Measurements from ENCODE around the gene HSPA1A. TPM values are rescaled to one million over a fixed set of nuclear protein-coding genes. Genes with fewer than 3 reads are reported as not detected.

Gene HSPA1A
- total RNA-seq (ENCODE audit: insufficient read depth, low replicate concordance) = 84.7 TPM

GRCh38 chr6:31815025-31815838 is at the start of gene HSPA1A, which contains the start of gene HSPA1L:
Gene HSPA1A (plus strand): TSS chr6:31815543. CDS start chr6:31815757, 214 bp downstream.
Gene HSPA1L (minus strand): TSS chr6:31815283. CDS start chr6:31811972, 3,311 bp downstream.
- DNase-seq (ENCODE audit: low spot score) = peak; percentile 99

- no peak for DNase-seq (ENCODE audit: low spot score)
These were observed 49.8 kb upstream of the HSPA1A start for GRCh38 chr6:31765559-31765909.

- peak; percentile 44 for DNase-seq (ENCODE audit: low spot score)
These were observed 49.2 kb upstream of the HSPA1A start for GRCh38 chr6:31765910-31766794.

- no peak for DNase-seq (ENCODE audit: low spot score)
These were observed 48.2 kb upstream of the HSPA1A start for GRCh38 chr6:31767096-31767645.

GRCh38 chr6:31768363-31769257 is 46.7 kb upstream of the HSPA1A start:
- no peak for DNase-seq (ENCODE audit: low spot score)

- DNase-seq (ENCODE audit: low spot score) = no peak
These were observed 45.5 kb upstream of the HSPA1A start for GRCh38 chr6:31769684-31770371.

- DNase-seq (ENCODE audit: low spot score) = no peak
These were observed 44.5 kb upstream of the HSPA1A start for GRCh38 chr6:31770860-31771259.

GRCh38 chr6:31771992-31772358 is 43.4 kb upstream of the HSPA1A start:
- no peak for DNase-seq (ENCODE audit: low spot score)

- DNase-seq (ENCODE audit: low spot score) = no peak
These were observed 40.2 kb upstream of the HSPA1A start for GRCh38 chr6:31775184-31775583.

- no peak for DNase-seq (ENCODE audit: low spot score)
These were observed 39.5 kb upstream of the HSPA1A start for GRCh38 chr6:31775633-31776484.

- DNase-seq (ENCODE audit: low spot score) = no peak
These were observed 38.8 kb upstream of the HSPA1A start for GRCh38 chr6:31776485-31776988.

- DNase-seq (ENCODE audit: low spot score) = peak; percentile 60
These were observed 38.2 kb upstream of the HSPA1A start, which contains the start of gene VWA7 for GRCh38 chr6:31776989-31777666. Gene VWA7 (minus strand): TSS chr6:31777328. CDS start chr6:31776779, 549 bp downstream.

- no peak for DNase-seq (ENCODE audit: low spot score)
These were observed 37.7 kb upstream of the HSPA1A start for GRCh38 chr6:31777667-31778050.

GRCh38 chr6:31778193-31778592 is 37.1 kb upstream of the HSPA1A start:
- DNase-seq (ENCODE audit: low spot score) = no peak

GRCh38 chr6:31778999-31779885 is 36.1 kb upstream of the HSPA1A start:
- no peak for DNase-seq (ENCODE audit: low spot score)

GRCh38 chr6:31779908-31780307 is 35.4 kb upstream of the HSPA1A start:
- DNase-seq (ENCODE audit: low spot score) = no peak

- DNase-seq (ENCODE audit: low spot score) = no peak
These were observed 34.7 kb upstream of the HSPA1A start for GRCh38 chr6:31780507-31781243.
